IMR-90 (cell line): Measurements from ENCODE around the gene OPN4.

Experiments
- CHD1 ChIP-seq: IDR thresholded peaks from 2 replicates; pipeline ENCODE4 v1.6.1; 2012; ENCODE audit warnings: low read depth, low read length, improper control_type of control experiment
- CTCF ChIP-seq: conservative IDR thresholded peaks from 2 replicates; pipeline ENCODE4 v1.5.1; 2012; ENCODE audit warnings: mild to moderate bottlenecking, low read depth, low read length, improper control_type of control experiment
- ELK1 ChIP-seq: fragments of 150-350 bp; IDR thresholded peaks from 2 replicates; pipeline ENCODE4 v1.6.1; 2016; ENCODE audit warnings: low read depth, mild to moderate bottlenecking, low read length, moderate library complexity, borderline replicate concordance
- FOS ChIP-seq: fragments of 150-350 bp; IDR thresholded peaks from 2 replicates; pipeline ENCODE4 v1.6.1; 2016; ENCODE audit warnings: low read depth, low read length
- NFE2L2 ChIP-seq: fragments of 150-350 bp; IDR thresholded peaks from 2 replicates; pipeline ENCODE4 v1.6.1; 2016; ENCODE audit warnings: low read depth, mild to moderate bottlenecking, low read length
- RAD21 ChIP-seq: IDR thresholded peaks from 2 replicates; pipeline ENCODE4 v1.6.1; 2012; ENCODE audit warnings: low read length, improper control_type of control experiment
- SMC3 ChIP-seq: fragments of 150-350 bp; IDR thresholded peaks from 2 replicates; pipeline ENCODE4 v1.6.1; 2016; ENCODE audit warnings: low read depth, mild to moderate bottlenecking, antibody characterized with exemption, low read length, moderate library complexity
- USF2 ChIP-seq: fragments of 150-350 bp; IDR thresholded peaks from 2 replicates; pipeline ENCODE4 v1.6.1; 2017; ENCODE audit warnings: mild to moderate bottlenecking, antibody characterized with exemption, low read length, low read depth

- TF ChIP-seq USF2 (no peak), CTCF (no peak), RAD21 (no peak), ELK1 (no peak), NFE2L2 (no peak), SMC3 (no peak), FOS (no peak), CHD1 (no peak)
These were observed 57.4 kb downstream of the OPN4 start for GRCh38 chr10:86711513-86712316.
